ENCODE data around the gene EFHB.

The EFHB gene, protein sequence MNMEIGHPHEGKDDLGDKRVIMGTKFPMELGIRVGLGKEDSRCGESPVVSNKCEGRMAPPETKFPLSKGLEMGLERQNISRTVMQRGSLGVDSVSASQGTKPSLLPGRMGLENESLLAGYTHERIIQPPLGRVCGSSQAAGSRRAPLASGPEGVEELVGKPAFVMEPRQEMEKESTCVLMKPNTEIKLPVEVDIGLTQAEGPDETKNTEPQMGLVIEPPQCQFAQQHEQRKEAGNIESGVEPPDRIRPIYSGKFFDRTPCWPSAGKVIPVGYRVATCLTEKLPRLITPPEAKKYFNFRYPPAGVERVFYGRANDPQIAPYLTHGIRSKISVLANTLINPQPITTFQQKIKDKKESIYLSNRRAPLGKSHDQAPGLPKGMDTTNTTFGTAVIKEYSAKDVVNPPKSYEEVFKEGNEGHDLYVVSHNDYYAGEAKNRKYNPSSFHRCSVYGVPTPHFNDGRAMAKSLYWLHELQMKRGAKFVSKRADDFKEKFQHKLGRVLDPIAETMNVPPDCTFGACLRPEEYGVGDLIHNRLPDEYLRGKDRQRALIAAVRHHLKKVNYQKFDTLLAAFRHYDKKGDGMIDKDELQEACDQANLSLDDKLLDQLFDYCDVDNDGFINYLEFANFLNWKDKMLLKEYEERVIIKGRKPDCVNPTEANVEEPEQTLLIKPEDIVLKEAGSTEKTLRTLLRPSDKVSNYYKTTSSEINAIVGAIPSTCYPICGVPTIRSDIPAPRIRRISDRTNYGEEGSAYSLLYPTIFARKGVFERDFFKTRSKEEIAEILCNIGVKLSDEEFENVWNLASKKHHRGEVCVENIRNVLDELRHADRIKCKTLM

DNA sequence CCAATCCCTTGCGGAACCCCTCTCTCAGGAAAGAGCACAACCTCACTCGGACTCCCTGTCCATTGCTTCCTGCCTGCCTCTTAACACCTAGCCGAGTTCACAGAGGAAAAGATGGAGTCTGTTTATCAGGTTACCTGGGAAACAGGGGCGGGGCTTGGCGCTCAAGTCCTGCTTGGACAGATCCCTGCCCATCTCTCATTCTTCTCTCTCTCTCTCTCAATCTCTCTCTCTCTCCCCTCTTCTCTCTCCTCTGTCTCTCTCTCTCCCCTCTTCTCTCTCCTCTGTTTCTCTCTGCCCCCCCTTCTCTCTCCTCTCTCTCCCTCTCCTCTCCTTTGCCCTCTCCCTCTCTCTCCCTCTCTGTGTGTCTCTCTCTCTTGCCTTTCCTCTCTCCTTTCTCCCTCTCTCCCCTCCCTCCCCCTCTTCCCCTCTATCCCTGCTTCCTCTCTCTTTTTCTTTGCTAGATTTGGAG is at the start of gene EFHB:
Gene EFHB (minus strand): TSS at position 120 of the 469 bp plus-strand sequence. CDS start 199 bp downstream, outside the sequence.
- DNase-seq (ENCODE audit: extremely low read depth, low read depth), result no peak
- H3K4me3 ChIP-seq (replicated peaks; ENCODE audit: low read depth, low read length), result no peak within 1 kb of the TSS
- TF ChIP-seq, protein P1, sequence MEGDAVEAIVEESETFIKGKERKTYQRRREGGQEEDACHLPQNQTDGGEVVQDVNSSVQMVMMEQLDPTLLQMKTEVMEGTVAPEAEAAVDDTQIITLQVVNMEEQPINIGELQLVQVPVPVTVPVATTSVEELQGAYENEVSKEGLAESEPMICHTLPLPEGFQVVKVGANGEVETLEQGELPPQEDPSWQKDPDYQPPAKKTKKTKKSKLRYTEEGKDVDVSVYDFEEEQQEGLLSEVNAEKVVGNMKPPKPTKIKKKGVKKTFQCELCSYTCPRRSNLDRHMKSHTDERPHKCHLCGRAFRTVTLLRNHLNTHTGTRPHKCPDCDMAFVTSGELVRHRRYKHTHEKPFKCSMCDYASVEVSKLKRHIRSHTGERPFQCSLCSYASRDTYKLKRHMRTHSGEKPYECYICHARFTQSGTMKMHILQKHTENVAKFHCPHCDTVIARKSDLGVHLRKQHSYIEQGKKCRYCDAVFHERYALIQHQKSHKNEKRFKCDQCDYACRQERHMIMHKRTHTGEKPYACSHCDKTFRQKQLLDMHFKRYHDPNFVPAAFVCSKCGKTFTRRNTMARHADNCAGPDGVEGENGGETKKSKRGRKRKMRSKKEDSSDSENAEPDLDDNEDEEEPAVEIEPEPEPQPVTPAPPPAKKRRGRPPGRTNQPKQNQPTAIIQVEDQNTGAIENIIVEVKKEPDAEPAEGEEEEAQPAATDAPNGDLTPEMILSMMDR (IDR thresholded peaks at IDR 0.05; ENCODE audit: low read depth, low read length, missing control alignments), result no peak

DNA sequence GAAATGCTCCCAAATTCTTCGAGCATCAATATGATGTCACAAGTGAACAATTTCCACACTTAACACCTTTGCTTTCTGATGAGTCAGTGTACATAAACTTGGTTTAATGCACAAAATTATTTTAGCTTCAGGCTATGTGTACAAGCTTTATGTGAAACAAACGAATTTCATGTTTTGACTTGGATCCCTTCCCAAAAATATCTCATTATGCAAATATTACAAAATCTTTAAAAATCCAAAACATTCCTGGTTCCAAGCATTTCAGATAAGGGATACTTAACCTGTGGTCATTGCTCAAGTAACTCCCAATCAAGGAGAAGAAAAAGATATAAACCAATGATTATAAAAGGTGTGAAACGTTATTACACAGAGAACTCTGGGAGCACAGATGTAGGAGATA is 38.0 kb upstream of the EFHB start:
- DNase-seq (ENCODE audit: extremely low read depth, low read depth), result no peak
- TF ChIP-seq, protein P1 (IDR thresholded peaks at IDR 0.05; ENCODE audit: low read depth, low read length, missing control alignments), result no peak
- H3K4me3 ChIP-seq (replicated peaks; ENCODE audit: low read depth, low read length), result no peak overlapping the region

DNA sequence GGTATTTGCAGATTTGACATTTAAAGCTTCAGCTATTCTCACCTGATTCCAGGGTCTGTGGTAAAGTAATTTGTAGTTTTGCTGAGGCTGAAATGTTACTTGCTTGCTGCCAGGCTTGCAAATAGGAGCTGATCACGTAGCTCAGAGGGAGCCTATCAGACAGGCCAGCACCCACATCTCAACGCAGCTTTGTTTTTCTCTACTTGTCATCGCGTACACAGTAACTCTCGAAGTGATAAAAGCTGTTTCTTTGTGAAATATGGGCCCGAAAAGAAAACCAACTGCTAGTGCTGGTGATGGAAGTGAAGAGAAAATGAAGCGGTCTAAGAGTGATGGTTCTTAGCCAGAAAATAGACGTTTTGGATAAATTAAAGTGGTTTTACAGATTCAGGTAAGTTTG is 36.3 kb upstream of the EFHB start:
- no peak for DNase-seq (ENCODE audit: extremely low read depth, low read depth)
- H3K4me3 ChIP-seq (replicated peaks; ENCODE audit: low read depth, low read length), result no peak overlapping the region
- TF ChIP-seq, protein P1 (IDR thresholded peaks at IDR 0.05; ENCODE audit: low read depth, low read length, missing control alignments), result no peak

DNA sequence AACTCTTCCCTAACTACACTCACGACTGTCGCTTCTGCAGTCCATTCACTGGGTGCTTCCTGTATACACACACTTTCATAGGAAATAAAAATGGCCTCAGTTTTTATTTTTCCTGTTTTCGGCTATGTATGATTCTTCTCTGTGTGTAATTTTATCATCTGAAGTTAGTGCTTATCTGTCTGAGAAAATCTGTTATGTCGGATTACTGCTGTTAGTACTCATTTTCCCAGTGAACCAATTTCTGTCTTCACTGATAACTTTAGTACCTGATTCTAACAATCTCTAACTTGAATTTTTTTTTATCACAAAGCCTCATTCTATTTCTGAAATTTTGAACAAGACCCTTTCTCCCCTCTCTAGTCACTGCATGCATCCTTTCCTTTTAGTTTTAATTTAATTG is 33.8 kb upstream of the EFHB start:
- TF ChIP-seq, protein P1 (IDR thresholded peaks at IDR 0.05; ENCODE audit: low read depth, low read length, missing control alignments), result no peak
- DNase-seq (ENCODE audit: extremely low read depth, low read depth), result no peak
- H3K4me3 ChIP-seq (replicated peaks; ENCODE audit: low read depth, low read length), result no peak overlapping the region

DNA sequence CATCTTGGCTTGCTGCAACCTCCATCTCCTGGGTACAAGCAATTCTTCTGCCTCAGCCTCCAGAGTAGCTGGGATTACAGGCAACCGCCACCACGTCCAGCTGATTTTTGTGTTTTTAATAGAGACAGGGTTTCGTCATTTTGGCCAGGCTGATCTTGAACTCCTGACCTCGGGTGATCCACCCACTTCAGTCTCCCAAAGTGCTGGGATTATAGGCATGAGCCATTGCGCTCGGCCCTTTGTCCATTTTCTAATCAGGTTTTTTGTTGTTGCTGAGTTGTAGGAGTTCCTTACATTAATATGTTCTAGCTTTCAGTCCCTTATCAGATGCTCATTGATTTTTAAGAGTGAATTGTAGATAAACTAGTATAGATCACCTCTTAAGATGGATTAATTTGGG is 33.2 kb upstream of the EFHB start:
- no peak overlapping the region for H3K4me3 ChIP-seq (replicated peaks; ENCODE audit: low read depth, low read length)
- TF ChIP-seq, protein P1 (IDR thresholded peaks at IDR 0.05; ENCODE audit: low read depth, low read length, missing control alignments), result no peak

DNA sequence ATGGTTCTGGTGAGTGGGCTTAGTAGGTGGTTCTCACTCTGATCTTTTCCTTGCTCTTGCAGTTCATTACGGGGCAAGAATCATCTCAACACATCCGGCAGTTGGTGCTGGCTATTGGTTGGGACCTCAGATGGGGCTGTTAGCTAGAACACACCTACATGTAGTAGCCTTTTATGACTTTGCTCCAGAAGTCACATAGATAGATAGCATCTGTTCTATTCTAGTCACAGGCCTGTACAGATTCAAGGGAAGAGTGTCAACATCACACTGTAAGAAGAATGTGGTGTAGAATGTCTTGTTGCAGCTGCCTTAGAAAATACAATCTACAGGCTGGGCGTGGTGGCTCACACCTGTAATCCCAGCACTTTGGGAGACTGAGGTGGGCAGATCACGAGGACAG is 27.9 kb upstream of the EFHB start:
- TF ChIP-seq, protein P1 (IDR thresholded peaks at IDR 0.05; ENCODE audit: low read depth, low read length, missing control alignments), result no peak
- H3K4me3 ChIP-seq (replicated peaks; ENCODE audit: low read depth, low read length), result no peak overlapping the region
- no peak for DNase-seq (ENCODE audit: extremely low read depth, low read depth)

More for the DNA sequence above, 33.2 kb upstream of the EFHB start:
- no peak for DNase-seq (ENCODE audit: extremely low read depth, low read depth)

All from HFF-Myc (cell line).